A204.1 (cell line): ENCODE results near the gene DNAH17.
"Not testable (repeated sequence)": the region's sequence is repeated elsewhere in the genome, so short reads cannot be mapped to it uniquely, and the experiment has no call there.

Experiments used
- FAIRE-seq: peaks from 2 replicates; lab custom pipeline; 2012; peaks lifted over from hg19 to GRCh38; lab: Jason Lieb, UNC

DNAH17 gene

GRCh38 chr17:78522031-78522809 is 55.0 kb downstream of the DNAH17 start:
- no peak for FAIRE-seq

GRCh38 chr17:78517421-78517820 is 59.8 kb downstream of the DNAH17 start:
- no peak for FAIRE-seq

GRCh38 chr17:78515480-78515879 is 61.7 kb downstream of the DNAH17 start:
- no peak for FAIRE-seq

- FAIRE-seq, result no peak
Observed at GRCh38 chr17:78514521-78514920, 62.7 kb downstream of the DNAH17 start.

- no peak for FAIRE-seq
Observed at GRCh38 chr17:78512976-78513375, 64.2 kb downstream of the DNAH17 start.

GRCh38 chr17:78510141-78511075 is 66.8 kb downstream of the DNAH17 start:
- FAIRE-seq, result no peak

GRCh38 chr17:78507526-78507925 is 69.7 kb downstream of the DNAH17 start:
- no peak for FAIRE-seq

- FAIRE-seq, result no peak
Observed at GRCh38 chr17:78506454-78507309, 70.5 kb downstream of the DNAH17 start.

- FAIRE-seq, result no peak
Observed at GRCh38 chr17:78504156-78504925, 72.9 kb downstream of the DNAH17 start.

- not testable (repeated sequence) for FAIRE-seq
Observed at GRCh38 chr17:78503388-78503787, 73.8 kb downstream of the DNAH17 start.

GRCh38 chr17:78502611-78503148 is 74.5 kb downstream of the DNAH17 start:
- no peak for FAIRE-seq

GRCh38 chr17:78501241-78502036 is 75.8 kb downstream of the DNAH17 start:
- no peak for FAIRE-seq

- FAIRE-seq, result no peak
Observed at GRCh38 chr17:78500806-78501205, 76.4 kb downstream of the DNAH17 start.

GRCh38 chr17:78499715-78500540 is 77.3 kb downstream of the DNAH17 start:
- no peak for FAIRE-seq

GRCh38 chr17:78498848-78499247 is 78.3 kb downstream of the DNAH17 start:
- FAIRE-seq, result no peak

GRCh38 chr17:78497115-78497540 is 80.1 kb downstream of the DNAH17 start:
- no peak for FAIRE-seq

GRCh38 chr17:78496311-78496710 is 80.9 kb downstream of the DNAH17 start:
- no peak for FAIRE-seq

GRCh38 chr17:78495634-78496033 is 81.6 kb downstream of the DNAH17 start:
- FAIRE-seq, result no peak

- FAIRE-seq, result no peak
Observed at GRCh38 chr17:78494696-78495330, 82.4 kb downstream of the DNAH17 start.
